EH (cell line): Measurements from ENCODE around the gene INPP5A.
"Not testable (repeated sequence)": the region's sequence is repeated elsewhere in the genome, so short reads cannot be mapped to it uniquely, and the experiment has no call there.

Source experiments
- DNase-seq: peaks from one replicate; pipeline ENCODE4 v3.0.0-alpha.2; 2015; ENCODE audit warnings: low read depth

INPP5A gene

DNA sequence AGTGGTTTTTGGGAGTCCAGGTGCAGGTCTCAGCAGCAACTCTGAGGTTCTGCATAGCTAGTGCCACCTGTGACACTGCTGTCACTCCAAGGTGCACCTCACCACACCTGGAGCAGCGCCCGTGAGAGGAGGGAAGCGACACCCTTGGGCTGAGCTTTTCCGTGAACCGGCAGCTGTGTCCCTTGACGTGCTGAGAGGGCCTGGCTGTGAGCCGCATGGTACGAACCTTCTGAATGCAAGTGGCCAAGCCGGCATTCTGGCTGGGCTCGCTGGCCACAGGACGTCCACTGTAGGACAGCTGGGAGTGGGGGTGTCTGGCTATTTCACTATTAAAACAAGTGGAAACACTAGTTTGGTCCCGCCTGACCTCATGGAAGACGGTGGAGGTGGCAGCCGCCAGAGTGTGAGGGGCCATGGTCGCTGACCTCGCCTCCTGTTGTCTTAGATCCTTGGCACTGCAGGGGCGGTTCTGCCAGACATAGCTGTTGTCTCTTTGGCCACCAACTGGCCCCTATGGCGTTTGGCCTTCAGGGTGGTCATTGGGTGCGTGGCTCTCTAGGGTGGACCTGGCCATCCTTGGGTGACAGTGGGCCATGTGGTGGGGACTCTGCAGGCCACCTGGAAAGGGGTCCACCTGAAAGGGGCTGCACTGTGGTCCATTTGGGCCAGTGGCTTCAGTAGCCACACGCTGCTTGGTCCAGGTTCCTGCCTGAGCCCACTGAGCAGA lies 12.9 kb downstream of the INPP5A start:
- no peak for DNase-seq

DNA sequence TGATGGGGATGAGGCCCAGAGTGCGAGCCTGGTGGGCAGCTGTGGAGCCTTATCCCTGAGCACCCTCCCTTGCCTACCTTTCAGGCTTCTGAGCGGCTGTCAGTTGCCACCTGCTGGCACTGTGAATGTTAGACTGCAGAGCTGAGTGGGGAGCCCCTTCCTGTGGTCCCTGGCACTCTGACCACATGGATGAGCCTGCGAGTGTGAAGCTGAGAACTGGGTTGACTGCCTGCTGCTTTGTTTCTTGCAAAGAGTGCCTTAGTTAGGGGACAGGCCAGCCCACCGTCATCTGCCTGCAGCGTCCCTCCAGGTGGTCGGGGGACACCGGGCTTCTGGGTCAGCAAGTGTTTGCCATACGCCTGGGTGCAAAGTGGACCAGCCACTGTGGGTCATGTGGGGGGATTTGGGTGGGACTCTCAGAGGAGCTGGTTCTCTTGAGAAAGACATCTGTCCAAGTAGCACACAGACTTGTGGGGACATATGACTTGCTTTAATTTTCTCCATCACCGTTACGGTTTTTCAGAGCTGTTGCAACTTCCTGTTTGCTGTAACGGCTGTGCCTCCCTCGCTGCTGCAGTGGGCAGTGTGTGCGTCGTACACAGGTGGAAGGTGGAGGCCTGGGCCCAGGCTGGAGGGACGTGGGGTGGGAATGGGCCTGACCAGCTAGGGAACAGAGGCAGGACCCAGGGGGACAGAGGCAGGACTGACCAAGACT lies 13.7 kb downstream of the INPP5A start:
- DNase-seq, result no peak

GRCh38 chr10:132551808-132552130 lies 14.2 kb downstream of the INPP5A start:
- DNase-seq, result no peak

DNA sequence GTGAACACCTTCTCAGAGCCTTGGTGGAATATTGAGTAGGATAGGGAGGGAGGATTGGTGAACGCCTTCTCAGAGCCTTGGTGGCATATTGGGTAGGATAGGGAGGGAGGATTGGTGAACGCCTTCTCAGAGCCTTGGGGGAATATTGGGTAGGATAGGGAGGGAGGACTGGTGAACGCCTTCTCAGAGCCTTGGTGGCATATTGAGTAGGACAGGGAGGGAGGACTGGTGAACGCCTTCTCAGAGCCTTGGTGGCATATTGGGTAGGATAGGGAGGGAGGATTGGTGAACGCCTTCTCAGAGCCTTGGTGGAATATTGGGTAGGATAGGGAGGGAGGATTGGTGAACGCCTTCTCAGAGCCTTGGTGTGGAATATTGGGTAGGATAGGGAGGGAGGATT lies 15.0 kb downstream of the INPP5A start:
- not testable (repeated sequence) for DNase-seq

DNA sequence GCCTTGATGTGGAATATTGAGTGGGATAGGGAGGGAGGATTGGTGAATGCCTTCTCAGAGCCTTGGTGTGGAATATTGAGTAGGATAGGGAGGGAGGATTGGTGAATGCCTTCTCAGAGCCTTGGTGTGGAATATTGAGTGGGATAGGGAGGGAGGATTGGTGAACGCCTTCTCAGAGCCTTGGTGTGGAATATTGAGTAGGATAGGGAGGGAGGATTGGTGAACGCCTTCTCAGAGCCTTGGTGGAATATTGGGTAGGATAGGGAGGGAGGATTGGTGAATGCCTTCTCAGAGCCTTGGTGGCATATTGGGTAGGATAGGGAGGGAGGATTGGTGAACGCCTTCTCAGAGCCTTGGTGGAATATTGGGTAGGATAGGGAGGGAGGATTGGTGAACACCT lies 16.0 kb downstream of the INPP5A start:
- DNase-seq, result not testable (repeated sequence)

DNA sequence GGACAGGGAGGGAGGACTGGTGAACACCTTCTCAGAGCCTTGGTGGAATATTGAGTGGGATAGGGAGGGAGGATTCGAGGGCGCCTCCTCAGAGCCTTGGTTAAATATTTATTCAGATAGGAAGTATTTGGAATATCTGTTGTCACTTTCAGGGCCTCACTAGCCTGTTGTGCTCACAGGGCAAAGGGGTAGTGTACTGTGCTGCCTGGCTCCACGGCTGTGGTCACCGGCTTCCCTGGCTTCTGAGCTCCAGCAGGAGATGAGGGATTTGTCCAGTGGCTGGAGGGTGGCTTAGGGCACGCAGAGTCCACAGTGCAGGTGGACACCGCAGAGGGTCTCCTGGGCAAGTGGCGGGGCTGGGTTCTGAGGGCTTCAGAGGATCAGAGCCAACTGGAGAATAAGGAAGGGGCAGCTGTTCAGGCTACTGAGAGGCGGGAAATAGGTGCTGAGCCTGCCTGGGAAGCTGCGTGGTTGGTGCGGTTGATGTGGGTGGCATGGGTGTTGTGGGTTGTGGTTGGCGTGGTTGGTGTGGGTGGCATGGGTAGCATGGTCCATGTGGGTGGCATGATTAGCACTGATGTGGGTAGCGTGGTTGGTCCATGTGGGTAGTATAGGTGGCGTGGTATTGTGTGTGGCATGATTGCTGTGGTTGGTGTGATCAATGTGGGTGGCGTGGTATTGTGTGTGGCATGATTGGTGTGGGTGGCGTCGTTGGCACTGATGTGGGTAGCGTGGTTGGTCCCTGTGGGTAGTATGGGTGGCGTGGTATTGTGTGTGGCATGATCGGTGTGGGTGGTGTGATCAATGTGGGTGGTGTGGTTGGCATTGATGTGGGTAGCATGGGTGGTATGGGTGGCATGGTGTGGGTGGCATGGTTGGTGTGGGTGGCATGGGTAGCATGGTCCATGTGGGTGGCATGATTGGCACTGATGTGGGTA lies 16.7 kb downstream of the INPP5A start:
- no peak for DNase-seq

DNA sequence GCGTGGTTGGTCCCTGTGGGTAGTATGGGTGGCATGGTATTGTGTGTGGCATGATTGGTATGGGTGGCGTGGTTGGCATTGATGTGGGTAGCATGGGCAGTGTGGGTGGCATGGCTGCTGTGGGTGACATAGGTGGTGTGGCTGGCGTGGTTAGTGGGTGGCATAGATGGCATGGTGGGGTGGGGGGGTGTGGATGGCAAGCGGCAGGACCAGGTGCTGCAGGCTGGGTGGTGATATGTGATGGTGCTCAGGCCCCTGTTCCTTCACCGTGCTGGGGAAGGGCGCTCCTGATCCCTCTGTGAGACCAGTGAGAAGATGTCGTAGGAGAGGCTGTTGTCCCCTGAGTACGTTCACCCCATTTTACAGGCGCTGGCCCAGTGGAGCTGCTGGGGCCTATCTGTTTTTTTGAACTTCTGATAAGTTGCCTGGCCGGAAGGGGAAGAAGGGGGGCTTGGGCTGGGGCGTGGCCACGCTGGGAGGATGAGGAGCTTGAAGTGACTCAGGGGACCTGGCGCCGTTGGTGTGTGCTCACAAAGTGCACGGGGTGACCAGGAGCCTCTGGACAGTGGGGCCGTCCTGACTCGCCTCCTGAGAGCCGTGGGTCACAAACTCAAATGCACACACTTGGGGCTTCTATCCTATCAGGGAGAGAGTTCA lies 17.5 kb downstream of the INPP5A start:
- no peak for DNase-seq

DNA sequence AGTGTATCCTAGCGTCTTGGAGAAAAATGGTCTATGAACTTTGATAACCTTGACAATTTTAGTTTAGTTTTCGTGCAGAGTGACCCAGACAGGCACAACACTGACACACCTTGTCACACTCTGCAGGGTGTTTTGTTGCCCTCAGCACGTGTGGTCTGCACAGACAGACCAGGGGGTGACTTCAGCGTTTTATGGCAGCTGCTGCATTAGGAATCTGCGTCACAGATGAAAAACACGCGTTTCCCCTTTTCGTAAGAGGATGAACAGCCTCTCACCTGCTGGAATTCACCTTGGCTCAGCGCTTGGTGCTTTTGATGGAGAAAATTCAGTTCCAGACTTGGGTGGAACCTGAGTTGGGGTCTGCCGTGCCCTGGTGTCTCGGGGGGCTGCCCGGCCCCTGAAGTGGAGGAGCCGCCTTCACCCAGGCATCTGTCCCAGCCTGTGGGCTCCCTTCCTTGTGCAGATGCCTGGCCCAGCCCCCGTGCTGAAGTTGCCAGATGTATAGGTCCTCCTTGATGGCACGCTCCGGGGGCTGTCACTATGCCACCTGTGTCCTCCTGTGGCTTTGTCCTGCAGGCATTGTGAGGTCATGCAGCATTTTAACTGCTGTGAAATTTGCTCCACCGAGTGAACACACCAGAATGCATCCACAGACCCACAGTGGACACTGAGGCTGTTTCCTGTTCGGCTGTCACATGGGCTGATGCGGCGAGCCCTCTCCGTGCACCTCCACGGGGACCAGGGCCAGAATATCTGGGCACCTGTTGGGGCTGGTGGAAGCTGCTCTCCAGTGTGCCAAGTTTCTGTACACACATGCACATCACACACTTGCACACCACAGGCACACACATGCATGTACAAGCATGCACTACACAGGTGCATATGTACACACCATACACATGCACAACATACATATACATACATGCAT lies 18.3 kb downstream of the INPP5A start:
- no peak for DNase-seq

GRCh38 chr10:132556994-132557441 lies 19.4 kb downstream of the INPP5A start:
- DNase-seq, result no peak

DNA sequence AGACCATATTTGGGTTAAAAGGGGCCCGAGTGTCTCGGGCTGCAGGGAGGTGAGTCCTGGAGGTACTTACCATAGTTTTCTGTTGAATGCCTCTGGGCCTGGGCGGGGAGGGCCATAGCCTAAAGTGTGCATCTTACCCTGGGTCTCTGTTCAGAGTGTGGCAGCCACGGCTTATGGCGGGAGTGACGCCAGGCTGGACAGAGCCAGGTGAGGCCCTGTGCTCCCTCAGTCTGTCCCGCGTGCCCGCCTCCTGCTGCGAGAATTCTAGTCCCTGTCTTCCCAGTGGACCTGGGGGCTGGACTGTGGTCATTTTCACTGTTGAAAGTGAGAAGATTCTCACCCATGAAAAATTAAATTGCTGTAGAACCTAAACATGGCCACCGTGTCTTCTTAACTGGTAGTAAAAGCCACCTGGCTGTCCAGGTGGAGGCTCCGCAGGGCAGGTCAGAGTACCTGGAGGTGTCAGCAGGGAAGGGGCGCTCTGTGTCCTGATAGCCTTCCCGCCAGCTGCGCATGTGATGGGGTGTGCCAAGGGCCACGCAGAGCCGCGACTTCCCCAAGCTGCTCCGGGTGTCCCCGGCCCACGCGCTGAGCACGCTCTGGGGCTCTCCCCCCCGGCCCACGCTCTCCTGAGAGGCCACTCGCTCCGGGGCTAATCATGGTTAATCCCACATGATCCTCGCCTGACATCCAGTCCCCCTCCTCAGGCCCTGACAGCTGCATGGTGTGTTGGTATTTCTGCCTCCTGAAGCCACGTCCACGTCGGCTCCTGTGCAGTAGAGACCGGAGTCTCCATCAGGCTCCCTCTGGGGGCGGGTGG lies 20.3 kb downstream of the INPP5A start:
- no peak for DNase-seq

- no peak for DNase-seq
These were observed 21.2 kb downstream of the INPP5A start for GRCh38 chr10:132558516-132559413.

GRCh38 chr10:132559538-132559937 lies 22.0 kb downstream of the INPP5A start:
- no peak for DNase-seq

- peak; percentile 40 for DNase-seq
These were observed 22.7 kb downstream of the INPP5A start for GRCh38 chr10:132560241-132560731.

DNA sequence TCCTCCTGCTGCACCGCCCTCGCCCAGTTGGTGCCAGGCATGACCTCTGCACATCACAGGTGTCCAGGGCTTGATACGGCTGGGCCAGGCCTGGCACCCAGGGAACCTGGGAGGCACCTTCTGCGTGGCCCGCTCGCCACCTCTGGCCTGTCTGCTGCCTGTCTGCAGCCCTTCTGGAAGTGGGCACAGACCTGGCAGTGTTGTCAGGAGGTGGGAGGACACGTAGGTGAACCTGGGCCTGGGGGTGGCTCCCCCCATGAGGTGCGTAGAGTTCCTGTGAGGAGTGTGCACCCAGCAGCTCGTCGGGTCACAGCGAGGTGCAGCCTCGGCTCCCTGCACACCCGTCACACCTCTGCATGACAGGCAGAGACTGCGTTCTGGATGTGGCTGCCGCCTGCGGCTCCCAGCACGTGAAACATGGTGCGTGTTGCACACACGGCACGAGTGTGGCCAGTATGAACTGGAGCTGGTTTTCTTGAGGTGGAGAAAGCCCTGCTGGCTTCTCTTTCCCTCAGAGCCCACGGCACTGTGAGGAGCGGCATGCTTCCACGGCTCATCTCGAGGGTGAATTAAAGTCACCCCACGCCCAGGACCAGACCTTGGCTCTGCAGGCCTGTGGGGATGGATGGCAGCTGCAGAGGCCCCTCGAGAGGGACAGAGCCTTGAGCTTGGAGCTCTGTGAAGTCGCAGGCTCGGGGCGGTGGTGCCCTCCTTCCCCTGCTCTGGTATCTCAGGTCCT lies 24.8 kb downstream of the INPP5A start:
- DNase-seq, result no peak

- no peak for DNase-seq
These were observed 25.4 kb downstream of the INPP5A start for GRCh38 chr10:132562916-132563456.

GRCh38 chr10:132563485-132564248 lies 26.1 kb downstream of the INPP5A start:
- DNase-seq, result no peak

GRCh38 chr10:132564249-132564605 lies 26.6 kb downstream of the INPP5A start:
- DNase-seq, result no peak
